Natural killer cell (primary cell): ENCODE results near the gene F2RL3. TPM values are rescaled to one million over a fixed set of nuclear protein-coding genes. Genes with fewer than 3 reads are reported as not detected.
"Not testable (repeated sequence)": the region's sequence is repeated elsewhere in the genome, so short reads cannot be mapped to it uniquely, and the experiment has no call there.

Experiments used
- ATAC-seq, 3 donors: fragments of 150-1000 bp in 2 of 3; fragments of 200-7000 bp in 1 of 3; cut with Tn5 transposase; 1 replicate in 1 of 3; 2 replicates in 2 of 3; pipeline ENCODE4 v1.10.0; 2021; ENCODE audit warnings: mild to moderate bottlenecking in 2 of 3, moderate library complexity in 2 of 3
- DNase-seq, 2 donors: peaks; one replicate each; pipeline versions ENCODE4 v3.0.0 to v3.0.0-alpha.2; 2013 to 2021; ENCODE audit warnings: mixed read lengths in 1 of 2
- H3K27ac ChIP-seq: one replicate; pipeline ENCODE4 v1.5.1; 2013; ENCODE audit warnings: mild to moderate bottlenecking, low read length
- H3K27me3 ChIP-seq: one replicate; pipeline ENCODE4 v1.6.1; 2013; ENCODE audit warnings: low read length; ENCODE audit not compliant: control insufficient read depth, insufficient read depth
- H3K36me3 ChIP-seq: one replicate; pipeline ENCODE4 v1.6.1; 2013; ENCODE audit warnings: low read length; ENCODE audit not compliant: control insufficient read depth, insufficient read depth
- H3K4me1 ChIP-seq: one replicate; pipeline ENCODE4 v1.6.1; 2013; ENCODE audit warnings: low read length; ENCODE audit not compliant: control insufficient read depth, insufficient read depth
- H3K4me3 ChIP-seq: one replicate; pipeline ENCODE4 v1.5.1; 2013; ENCODE audit warnings: low read length
- H3K9me3 ChIP-seq: one replicate; pipeline ENCODE4 v1.6.1; 2013; ENCODE audit warnings: low read length; ENCODE audit not compliant: control insufficient read depth, insufficient read depth
- H3K27ac Mint-ChIP-seq, 2 donors: one replicate each; pipeline ENCODE4 v1.8.0; 2022; ENCODE audit warnings: mild to moderate bottlenecking in 2 of 2, mixed read lengths in 2 of 2, moderate library complexity in 1 of 2
- H3K27me3 Mint-ChIP-seq, 2 donors: one replicate each; pipeline ENCODE4 v1.8.0; 2022; ENCODE audit warnings: low read depth in 2 of 2, mixed read lengths in 2 of 2
- H3K36me3 Mint-ChIP-seq: one replicate; pipeline ENCODE4 v1.8.0; 2022; ENCODE audit warnings: mixed read lengths
- H3K4me1 Mint-ChIP-seq, 2 donors: one replicate each; pipeline ENCODE4 v1.8.0; 2022; ENCODE audit warnings: mixed read lengths in 2 of 2
- H3K4me3 Mint-ChIP-seq: one replicate; pipeline ENCODE4 v1.8.0; 2022; ENCODE audit warnings: mild to moderate bottlenecking, moderate library complexity, mixed read lengths
- H3K9me3 Mint-ChIP-seq, 2 donors: one replicate each; pipeline ENCODE4 v1.8.0; 2022; ENCODE audit warnings: mixed read lengths in 2 of 2
- CTCF ChIP-seq: fragments of 200-600 bp; IDR thresholded peaks from one replicate; pipeline ENCODE4 v1.8.0; 2022; ENCODE audit warnings: antibody characterized with exemption
- whole genome bisulfite sequencing: methylation state at CpG from one replicate; pipeline ENCODE4 v1.1.7; 2013; ENCODE audit warnings: missing lambda C conversion rate; ENCODE audit not compliant: insufficient coverage; 5-methylcytosine and 5-hydroxymethylcytosine counted together
- intact Hi-C: fragments of 100-400 bp; cut with micrococcal nuclease; formaldehyde crosslinking; loops from one replicate; pipeline ENCODE4 v1.14.2; 2022
- total RNA-seq, 4 donors: library from RNA; stranded (reverse); fragments of 120-200 nt in 1 of 4; gene quantifications; one replicate each; pipeline versions ENCODE4 v1.2.3 to v1.2.4, GENCODE V29; 2013 to 2022

F2RL3 gene
- total RNA-seq, 3 donors from 2014 or later (not counting 1 experiment from before 2014, with no cell fraction given) = 0.24 to 0.39 (median 0.28) TPM

- DNase-seq = no peak
- H3K4me1 Mint-ChIP-seq = peaks cover 23 to 42% of the 10 kb centered on the region in 2 donors
- Histone ChIP-seq H3K27me3 (no peaks in the 10 kb centered on the region), H3K4me1 (peaks cover 28% of the 10 kb centered on the region), H3K4me3 (no peak overlapping the region), H3K36me3 (peaks cover 46% of the 10 kb centered on the region), H3K9me3 (peaks cover 4% of the 10 kb centered on the region), H3K27ac (no peak overlapping the region)
- H3K36me3 Mint-ChIP-seq = peaks cover 10% of the 10 kb centered on the region
- H3K27me3 Mint-ChIP-seq = no peaks in the 10 kb centered on the region
- WGBS = 97% methylated on average over 21 of the region's 21 CpGs
- peaks cover 0 to 9% of the 10 kb centered on the region in 2 donors for H3K9me3 Mint-ChIP-seq
- no peak overlapping the region for H3K4me3 Mint-ChIP-seq
- intact Hi-C loops = no loop called here
- no peak for ATAC-seq
- H3K27ac Mint-ChIP-seq = no peak overlapping the region
- TF ChIP-seq CTCF = no peak
Observed at GRCh38 chr19:16872728-16873127, 16.1 kb upstream of the F2RL3 start.

- DNase-seq (no peak), ATAC-seq (no peak)
- Mint-ChIP-seq H3K36me3 (peaks cover 10% of the 10 kb centered on the region), H3K27ac (peak overlapping the region; percentile 84 to 90), H3K4me1 (peaks cover 25 to 41% of the 10 kb centered on the region in 2 donors), H3K27me3 (no peaks in the 10 kb centered on the region), H3K9me3 (peaks cover 0 to 9% of the 10 kb centered on the region in 2 donors), H3K4me3 (no peak overlapping the region)
- no peak overlapping the region for H3K27ac ChIP-seq
- peaks cover 4% of the 10 kb centered on the region for H3K9me3 ChIP-seq
- H3K36me3 ChIP-seq = peaks cover 46% of the 10 kb centered on the region
- H3K4me3 ChIP-seq = no peak overlapping the region
- peaks cover 36% of the 10 kb centered on the region for H3K4me1 ChIP-seq
- TF ChIP-seq CTCF = no peak
- no peaks in the 10 kb centered on the region for H3K27me3 ChIP-seq
- intact Hi-C loops = no loop called here
- 97% methylated on average over 3 of the region's 3 CpGs for WGBS
Observed at GRCh38 chr19:16873594-16873993, 15.2 kb upstream of the F2RL3 start.

- no peaks in the 10 kb centered on the region for H3K27me3 ChIP-seq
- ATAC-seq (peak in 1 of 3 donors; percentile 10), DNase-seq (no peak)
- H3K4me3 ChIP-seq = no peak overlapping the region
- Mint-ChIP-seq H3K4me1 (peaks cover 25 to 41% of the 10 kb centered on the region in 2 donors), H3K36me3 (peaks cover 10% of the 10 kb centered on the region), H3K27me3 (no peaks in the 10 kb centered on the region), H3K27ac (peak overlapping the region; percentile 84 to 90), H3K4me3 (no peak overlapping the region), H3K9me3 (peaks cover 0 to 9% of the 10 kb centered on the region in 2 donors)
- 93% methylated on average over 1 of the region's 1 CpG for WGBS
- peaks cover 52% of the 10 kb centered on the region for H3K36me3 ChIP-seq
- peak overlapping the region; percentile 58 for H3K27ac ChIP-seq
- no peak for TF ChIP-seq CTCF
- peaks cover 44% of the 10 kb centered on the region for H3K4me1 ChIP-seq
- H3K9me3 ChIP-seq = peaks cover 4% of the 10 kb centered on the region
- intact Hi-C loops = no loop called here
Observed at GRCh38 chr19:16874250-16874977, 14.4 kb upstream of the F2RL3 start.

DNA sequence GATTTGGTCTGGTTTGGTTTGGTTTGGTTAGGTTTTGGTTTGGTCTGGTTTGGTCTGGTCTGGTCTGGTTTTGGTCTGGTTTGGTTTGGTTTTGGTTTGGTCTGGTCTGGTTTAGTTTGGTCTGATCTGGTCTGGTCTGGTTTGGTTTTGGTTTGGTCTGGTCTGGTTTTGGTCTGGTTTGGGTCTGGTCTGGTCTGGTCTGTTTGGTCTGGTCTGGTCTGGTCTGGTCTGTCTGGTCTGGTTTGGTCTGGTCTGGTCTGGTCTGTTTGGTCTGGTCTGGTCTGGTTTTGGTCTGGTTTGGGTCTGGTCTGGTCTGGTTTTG is 13.9 kb upstream of the F2RL3 start:
- ATAC-seq, H3K27me3 ChIP-seq, H3K27me3 Mint-ChIP-seq, H3K9me3 Mint-ChIP-seq, H3K9me3 ChIP-seq, intact Hi-C loops, H3K4me3 ChIP-seq, H3K4me3 Mint-ChIP-seq, DNase-seq, H3K36me3 Mint-ChIP-seq: not testable (repeated sequence)
- Histone ChIP-seq H3K36me3 (peaks cover 49% of the 10 kb centered on the region), H3K27ac (peak overlapping the region; percentile 58), H3K4me1 (peaks cover 44% of the 10 kb centered on the region)
- H3K4me1 Mint-ChIP-seq = peaks cover 25 to 42% of the 10 kb centered on the region in 2 donors
- peak overlapping the region; percentile 84 to 90 for H3K27ac Mint-ChIP-seq
